SK-N-MC (cell line): ENCODE data around the gene ZBTB20.

Experiments used
- EZH2 ChIP-seq: fragments of 200-600 bp; sonication (generic); IDR thresholded peaks from one replicate; pipeline ENCODE4 v1.6.1; 2017; ENCODE audit warnings: antibody characterized with exemption
- POLR2AphosphoS5 ChIP-seq: IDR thresholded peaks from 2 replicates; pipeline ENCODE4 v1.6.1; 2012; ENCODE audit warnings: mild to moderate bottlenecking, low read depth, low read length, borderline replicate concordance

GRCh38 chr3:115004201-115005140 lies 142.6 kb downstream of the ZBTB20 start:
- TF ChIP-seq POLR2AphosphoS5: no peak
- no peak for TF ChIP-seq EZH2
